PFSK-1 (cell line): Measurements from ENCODE around the gene HSF2BP.

Experiments
- FOXP2 ChIP-seq: optimal IDR thresholded peaks from 2 replicates; pipeline ENCODE3; 2011; ENCODE audit warnings: borderline replicate concordance, control low read depth, inconsistent platforms; ENCODE audit not compliant: insufficient read depth; ENCODE audit errors: extremely low read length, extremely low read depth
- POLR2AphosphoS5 ChIP-seq: IDR thresholded peaks from 2 replicates; pipeline ENCODE4 v1.6.1; 2012; ENCODE audit warnings: low read depth, mild to moderate bottlenecking, control low read depth, low read length, moderate library complexity
- SIN3A ChIP-seq: IDR thresholded peaks from 2 replicates; pipeline ENCODE4 v1.6.1; 2012; ENCODE audit warnings: mild to moderate bottlenecking, low read length, moderate library complexity, borderline replicate concordance; ENCODE audit not compliant: insufficient read depth
- TAF1 ChIP-seq: IDR thresholded peaks from 2 replicates; pipeline ENCODE4 v1.6.1; 2012; ENCODE audit warnings: low read length, control low read depth, borderline replicate concordance; ENCODE audit not compliant: insufficient read depth
- TF ChIP-seq, protein P1 (sequence below), 2 experiments: IDR thresholded peaks; 2 replicates each; pipeline versions ENCODE4 v1.6.1 to v1.8.0; 2011 to 2012; ENCODE audit warnings: low read depth in 2 of 2, low read length in 2 of 2, control low read depth in 1 of 2, inconsistent platforms in 1 of 2, mild to moderate bottlenecking in 1 of 2, moderate library complexity in 1 of 2; ENCODE audit not compliant: insufficient read depth in 1 of 2

Gene HSF2BP

DNA sequence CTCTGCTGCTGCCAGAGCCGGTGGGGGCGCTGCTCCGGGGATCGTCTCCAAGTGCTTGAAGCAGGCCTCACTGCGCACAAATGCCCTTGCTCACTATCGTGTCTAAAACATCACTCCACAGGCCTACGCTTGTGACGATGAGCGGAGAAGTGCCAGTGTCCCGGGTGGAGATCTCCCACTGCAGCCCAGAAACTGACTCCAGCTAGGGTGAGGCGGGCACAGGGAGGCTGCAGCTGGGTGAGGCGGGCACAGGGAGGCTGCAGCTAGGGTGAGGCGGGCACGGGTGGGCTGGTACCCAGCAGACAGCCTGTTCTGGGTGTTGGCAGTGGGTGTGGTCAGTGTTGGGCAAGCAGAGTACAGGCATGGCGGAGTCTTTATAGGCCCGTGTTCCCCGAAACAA is 36.9 kb upstream of the HSF2BP start:
- no peak for TF ChIP-seq SIN3A
- TF ChIP-seq FOXP2: no peak
- no peak for TF ChIP-seq POLR2AphosphoS5
- TF ChIP-seq, protein P1, sequence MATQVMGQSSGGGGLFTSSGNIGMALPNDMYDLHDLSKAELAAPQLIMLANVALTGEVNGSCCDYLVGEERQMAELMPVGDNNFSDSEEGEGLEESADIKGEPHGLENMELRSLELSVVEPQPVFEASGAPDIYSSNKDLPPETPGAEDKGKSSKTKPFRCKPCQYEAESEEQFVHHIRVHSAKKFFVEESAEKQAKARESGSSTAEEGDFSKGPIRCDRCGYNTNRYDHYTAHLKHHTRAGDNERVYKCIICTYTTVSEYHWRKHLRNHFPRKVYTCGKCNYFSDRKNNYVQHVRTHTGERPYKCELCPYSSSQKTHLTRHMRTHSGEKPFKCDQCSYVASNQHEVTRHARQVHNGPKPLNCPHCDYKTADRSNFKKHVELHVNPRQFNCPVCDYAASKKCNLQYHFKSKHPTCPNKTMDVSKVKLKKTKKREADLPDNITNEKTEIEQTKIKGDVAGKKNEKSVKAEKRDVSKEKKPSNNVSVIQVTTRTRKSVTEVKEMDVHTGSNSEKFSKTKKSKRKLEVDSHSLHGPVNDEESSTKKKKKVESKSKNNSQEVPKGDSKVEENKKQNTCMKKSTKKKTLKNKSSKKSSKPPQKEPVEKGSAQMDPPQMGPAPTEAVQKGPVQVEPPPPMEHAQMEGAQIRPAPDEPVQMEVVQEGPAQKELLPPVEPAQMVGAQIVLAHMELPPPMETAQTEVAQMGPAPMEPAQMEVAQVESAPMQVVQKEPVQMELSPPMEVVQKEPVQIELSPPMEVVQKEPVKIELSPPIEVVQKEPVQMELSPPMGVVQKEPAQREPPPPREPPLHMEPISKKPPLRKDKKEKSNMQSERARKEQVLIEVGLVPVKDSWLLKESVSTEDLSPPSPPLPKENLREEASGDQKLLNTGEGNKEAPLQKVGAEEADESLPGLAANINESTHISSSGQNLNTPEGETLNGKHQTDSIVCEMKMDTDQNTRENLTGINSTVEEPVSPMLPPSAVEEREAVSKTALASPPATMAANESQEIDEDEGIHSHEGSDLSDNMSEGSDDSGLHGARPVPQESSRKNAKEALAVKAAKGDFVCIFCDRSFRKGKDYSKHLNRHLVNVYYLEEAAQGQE (IDR thresholded peaks at IDR 0.05; ENCODE audit: insufficient read depth in 1 of 2, low read depth in 2 of 2, low read length in 2 of 2): no peak
- no peak for TF ChIP-seq TAF1

DNA sequence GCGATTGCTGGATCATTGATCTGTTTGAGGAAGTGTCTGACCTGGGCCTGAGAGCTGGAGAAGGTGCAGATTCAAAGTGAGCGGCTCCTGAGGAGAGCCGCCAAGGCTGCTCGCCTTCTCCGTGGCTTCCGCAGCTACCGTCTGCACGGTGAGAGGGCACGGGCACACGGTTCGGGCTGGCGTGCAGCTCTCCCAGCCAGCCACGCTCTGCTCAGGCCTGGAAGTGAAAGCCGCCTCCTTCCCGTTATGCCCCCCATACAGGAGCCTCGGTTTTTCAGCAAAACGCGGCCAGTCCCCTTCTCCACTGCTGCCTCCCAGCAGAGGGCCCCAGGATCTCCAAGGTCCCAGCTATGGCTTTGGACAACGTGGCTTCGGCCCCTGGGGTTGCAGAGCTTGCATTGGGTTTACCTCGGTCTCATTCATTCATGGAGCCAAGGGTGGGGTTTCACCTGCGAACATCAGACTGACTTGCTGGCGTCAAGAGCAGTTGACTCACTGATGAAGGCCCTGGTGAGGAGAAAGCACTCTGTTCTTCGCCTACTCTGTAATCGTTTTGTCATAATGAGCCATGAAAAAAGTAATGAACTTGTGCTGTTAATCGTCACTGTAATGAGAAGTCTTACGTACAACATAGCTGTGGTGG is 35.3 kb upstream of the HSF2BP start:
- TF ChIP-seq, protein P1 (IDR thresholded peaks at IDR 0.05; ENCODE audit: insufficient read depth in 1 of 2, low read depth in 2 of 2, low read length in 2 of 2): no peak
- TF ChIP-seq POLR2AphosphoS5: 0 out of 2 replicates have a peak, but pooled peaks have one; percentile 28

DNA sequence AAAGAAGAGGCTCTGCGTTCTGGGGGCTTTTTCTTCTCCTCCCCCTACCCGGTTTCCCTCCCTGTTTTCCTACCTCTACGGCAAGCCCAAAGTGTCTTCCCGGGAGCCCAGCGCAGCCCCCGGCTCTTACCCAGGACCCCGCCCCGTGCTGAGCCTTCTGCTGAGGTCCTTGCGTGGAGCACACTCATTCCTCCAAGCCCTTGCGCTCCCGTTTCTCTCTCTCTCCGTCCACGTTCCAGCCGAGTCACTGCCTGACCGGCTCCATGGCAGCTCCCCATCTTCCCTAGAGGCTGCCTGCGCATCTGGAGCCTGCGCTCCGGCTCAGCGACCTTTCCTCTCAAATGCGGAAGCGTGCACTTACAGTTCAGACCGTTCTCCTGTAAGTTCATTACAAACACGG is 34.7 kb upstream of the HSF2BP start:
- TF ChIP-seq POLR2AphosphoS5: no peak
- TF ChIP-seq FOXP2: no peak
- TF ChIP-seq SIN3A: no peak
- TF ChIP-seq TAF1: no peak
- TF ChIP-seq, protein P1 (IDR thresholded peaks at IDR 0.05; ENCODE audit: insufficient read depth in 1 of 2, low read depth in 2 of 2, low read length in 2 of 2): no peak

DNA sequence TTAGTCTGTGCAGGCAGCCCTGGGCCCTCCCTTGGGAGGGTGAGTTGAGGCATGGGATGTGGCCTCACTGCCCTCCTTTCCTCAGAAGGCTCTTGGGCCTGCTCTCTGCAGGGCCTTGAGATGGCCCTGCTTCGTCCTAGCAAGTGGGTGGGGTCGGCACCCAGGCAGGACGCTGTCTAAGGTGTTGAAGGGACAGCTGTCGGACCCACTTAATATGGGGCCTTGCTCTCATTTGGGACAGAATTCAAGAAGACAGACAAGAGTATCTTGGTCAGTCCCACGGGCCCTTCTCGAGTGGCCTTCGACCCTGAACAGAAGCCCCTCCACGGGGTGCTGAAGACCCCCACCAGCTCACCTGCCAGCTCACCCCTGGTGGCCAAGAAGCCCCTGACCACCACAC is 33.7 kb upstream of the HSF2BP start:
- TF ChIP-seq TAF1 (no peak), POLR2AphosphoS5 (no peak), SIN3A (no peak), FOXP2 (no peak)
- TF ChIP-seq, protein P1 (IDR thresholded peaks at IDR 0.05; ENCODE audit: insufficient read depth in 1 of 2, low read depth in 2 of 2, low read length in 2 of 2): no peak

DNA sequence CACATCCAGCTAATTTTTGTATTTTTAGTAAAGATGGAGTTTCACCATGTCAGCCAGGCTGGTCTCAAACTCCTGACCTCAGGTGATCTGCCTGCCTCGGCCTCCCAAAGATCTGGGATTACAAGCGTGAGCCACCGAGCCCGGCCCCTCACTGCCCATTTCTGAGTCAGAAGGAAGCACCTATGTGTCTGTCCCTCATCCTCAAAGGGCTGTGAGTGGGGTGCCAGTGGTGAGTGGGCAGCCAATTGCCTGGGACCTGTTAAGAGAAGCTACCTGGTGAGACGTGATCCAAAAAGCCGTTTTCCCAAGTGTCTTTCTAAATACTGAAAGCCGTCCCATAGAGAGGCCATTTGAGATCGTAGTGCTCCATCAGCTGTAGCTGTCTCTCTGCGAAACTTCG is 32.5 kb upstream of the HSF2BP start:
- no peak for TF ChIP-seq FOXP2
